ENCODE results near the gene VAMP5. TPM values are rescaled to one million over a fixed set of nuclear protein-coding genes. Genes with fewer than 3 reads are reported as not detected.

Gene VAMP5
- total and polyA plus RNA-seq, 9 of the 15 experiments (the other 6 are each of a cell fraction or from before 2014, with no cell fraction given): 0.54 to 1.9 (median 1.5) TPM; not detected in 2

DNA sequence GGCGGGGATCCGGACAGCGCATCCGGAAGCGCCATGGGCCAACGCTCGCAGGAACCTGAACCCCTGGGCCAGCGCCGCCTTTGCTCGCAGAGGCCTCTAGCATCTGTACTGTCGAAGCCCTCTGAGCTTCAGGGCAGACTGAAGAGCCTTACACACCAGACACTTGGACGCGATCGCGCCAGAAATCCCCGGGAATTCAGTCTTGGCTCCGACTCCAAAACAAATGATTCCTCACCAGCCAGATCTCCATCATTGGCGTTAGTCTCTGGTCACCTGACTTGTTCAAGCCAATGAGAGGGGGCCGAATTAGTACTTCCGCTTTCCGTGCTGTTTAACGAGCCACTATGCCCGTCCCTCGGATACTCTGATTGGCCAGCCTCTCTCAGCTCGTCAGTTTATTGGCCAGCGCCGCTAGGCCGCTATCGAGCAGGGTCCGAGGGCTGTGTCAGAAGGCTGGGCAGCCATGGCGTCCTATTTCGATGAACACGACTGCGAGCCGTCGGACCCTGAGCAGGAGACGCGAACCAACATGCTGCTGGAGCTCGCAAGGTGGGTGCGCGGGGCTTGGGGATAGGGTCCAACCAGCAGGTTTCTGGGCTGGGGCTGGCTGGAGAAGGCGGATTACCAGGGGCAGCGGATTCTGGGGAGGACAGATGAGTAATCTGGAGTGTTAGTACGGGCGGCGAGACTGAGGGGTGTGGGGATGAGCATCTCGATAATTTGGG lies 11.2 kb downstream of the VAMP5 start, which contains the start of gene RNF181 (continued):
- TF ChIP-seq PTRF (tag; IDR thresholded peaks at IDR 0.05) (no peak), PRMT5 (CRISPR knock-in tag; IDR thresholded peaks at IDR 0.05) (no peak), ZNF584 (CRISPR knock-in tag; IDR thresholded peaks at IDR 0.05; ENCODE audit: low read depth) (no peak), PCBP2 (IDR thresholded peaks at IDR 0.05; ENCODE audit: low read depth, low read length, poor library complexity, severe bottlenecking) (no peak), KLF6 (CRISPR knock-in tag; IDR thresholded peaks at IDR 0.05; ENCODE audit: borderline replicate concordance) (0 out of 2 replicates have a peak, but pooled peaks have one; percentile 51), FOXM1 (IDR thresholded peaks at IDR 0.05; ENCODE audit: low read depth) (0 out of 2 replicates have a peak, but pooled peaks have one; percentile 19), FOXM1 (CRISPR knock-in tag; IDR thresholded peaks at IDR 0.05; ENCODE audit: low read depth) (no peak), GTF2F1 (IDR thresholded peaks at IDR 0.05; ENCODE audit: low read depth, low read length) (peak; percentile 69; the same call in 1 of the 2 replicates), ZNF224 (CRISPR knock-in tag; IDR thresholded peaks at IDR 0.05) (no peak), HMG20A (CRISPR knock-in tag; conservative IDR thresholded peaks at IDR 0.05) (no peak), ZNF408 (CRISPR knock-in tag; IDR thresholded peaks at IDR 0.05; ENCODE audit: low read depth) (no peak), SNIP1 (IDR thresholded peaks at IDR 0.05; ENCODE audit: low read depth) (no peak), NR4A1 (CRISPR knock-in tag; IDR thresholded peaks at IDR 0.05) (no peak), NR4A1 (tag; IDR thresholded peaks at IDR 0.05) (no peak)
- TF ChIP-seq, protein P1, sequence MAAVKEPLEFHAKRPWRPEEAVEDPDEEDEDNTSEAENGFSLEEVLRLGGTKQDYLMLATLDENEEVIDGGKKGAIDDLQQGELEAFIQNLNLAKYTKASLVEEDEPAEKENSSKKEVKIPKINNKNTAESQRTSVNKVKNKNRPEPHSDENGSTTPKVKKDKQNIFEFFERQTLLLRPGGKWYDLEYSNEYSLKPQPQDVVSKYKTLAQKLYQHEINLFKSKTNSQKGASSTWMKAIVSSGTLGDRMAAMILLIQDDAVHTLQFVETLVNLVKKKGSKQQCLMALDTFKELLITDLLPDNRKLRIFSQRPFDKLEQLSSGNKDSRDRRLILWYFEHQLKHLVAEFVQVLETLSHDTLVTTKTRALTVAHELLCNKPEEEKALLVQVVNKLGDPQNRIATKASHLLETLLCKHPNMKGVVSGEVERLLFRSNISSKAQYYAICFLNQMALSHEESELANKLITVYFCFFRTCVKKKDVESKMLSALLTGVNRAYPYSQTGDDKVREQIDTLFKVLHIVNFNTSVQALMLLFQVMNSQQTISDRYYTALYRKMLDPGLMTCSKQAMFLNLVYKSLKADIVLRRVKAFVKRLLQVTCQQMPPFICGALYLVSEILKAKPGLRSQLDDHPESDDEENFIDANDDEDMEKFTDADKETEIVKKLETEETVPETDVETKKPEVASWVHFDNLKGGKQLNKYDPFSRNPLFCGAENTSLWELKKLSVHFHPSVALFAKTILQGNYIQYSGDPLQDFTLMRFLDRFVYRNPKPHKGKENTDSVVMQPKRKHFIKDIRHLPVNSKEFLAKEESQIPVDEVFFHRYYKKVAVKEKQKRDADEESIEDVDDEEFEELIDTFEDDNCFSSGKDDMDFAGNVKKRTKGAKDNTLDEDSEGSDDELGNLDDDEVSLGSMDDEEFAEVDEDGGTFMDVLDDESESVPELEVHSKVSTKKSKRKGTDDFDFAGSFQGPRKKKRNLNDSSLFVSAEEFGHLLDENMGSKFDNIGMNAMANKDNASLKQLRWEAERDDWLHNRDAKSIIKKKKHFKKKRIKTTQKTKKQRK (IDR thresholded peaks at IDR 0.05; ENCODE audit: borderline replicate concordance, low read depth, low read length): no peak
- TF ChIP-seq, protein P2, sequence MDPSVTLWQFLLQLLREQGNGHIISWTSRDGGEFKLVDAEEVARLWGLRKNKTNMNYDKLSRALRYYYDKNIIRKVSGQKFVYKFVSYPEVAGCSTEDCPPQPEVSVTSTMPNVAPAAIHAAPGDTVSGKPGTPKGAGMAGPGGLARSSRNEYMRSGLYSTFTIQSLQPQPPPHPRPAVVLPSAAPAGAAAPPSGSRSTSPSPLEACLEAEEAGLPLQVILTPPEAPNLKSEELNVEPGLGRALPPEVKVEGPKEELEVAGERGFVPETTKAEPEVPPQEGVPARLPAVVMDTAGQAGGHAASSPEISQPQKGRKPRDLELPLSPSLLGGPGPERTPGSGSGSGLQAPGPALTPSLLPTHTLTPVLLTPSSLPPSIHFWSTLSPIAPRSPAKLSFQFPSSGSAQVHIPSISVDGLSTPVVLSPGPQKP (CRISPR knock-in tag; IDR thresholded peaks at IDR 0.05): no peak
- TF ChIP-seq, protein P3, sequence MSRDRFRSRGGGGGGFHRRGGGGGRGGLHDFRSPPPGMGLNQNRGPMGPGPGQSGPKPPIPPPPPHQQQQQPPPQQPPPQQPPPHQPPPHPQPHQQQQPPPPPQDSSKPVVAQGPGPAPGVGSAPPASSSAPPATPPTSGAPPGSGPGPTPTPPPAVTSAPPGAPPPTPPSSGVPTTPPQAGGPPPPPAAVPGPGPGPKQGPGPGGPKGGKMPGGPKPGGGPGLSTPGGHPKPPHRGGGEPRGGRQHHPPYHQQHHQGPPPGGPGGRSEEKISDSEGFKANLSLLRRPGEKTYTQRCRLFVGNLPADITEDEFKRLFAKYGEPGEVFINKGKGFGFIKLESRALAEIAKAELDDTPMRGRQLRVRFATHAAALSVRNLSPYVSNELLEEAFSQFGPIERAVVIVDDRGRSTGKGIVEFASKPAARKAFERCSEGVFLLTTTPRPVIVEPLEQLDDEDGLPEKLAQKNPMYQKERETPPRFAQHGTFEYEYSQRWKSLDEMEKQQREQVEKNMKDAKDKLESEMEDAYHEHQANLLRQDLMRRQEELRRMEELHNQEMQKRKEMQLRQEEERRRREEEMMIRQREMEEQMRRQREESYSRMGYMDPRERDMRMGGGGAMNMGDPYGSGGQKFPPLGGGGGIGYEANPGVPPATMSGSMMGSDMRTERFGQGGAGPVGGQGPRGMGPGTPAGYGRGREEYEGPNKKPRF (IDR thresholded peaks at IDR 0.05; ENCODE audit: low read depth, low read length): no peak
- TF ChIP-seq, protein P4, sequence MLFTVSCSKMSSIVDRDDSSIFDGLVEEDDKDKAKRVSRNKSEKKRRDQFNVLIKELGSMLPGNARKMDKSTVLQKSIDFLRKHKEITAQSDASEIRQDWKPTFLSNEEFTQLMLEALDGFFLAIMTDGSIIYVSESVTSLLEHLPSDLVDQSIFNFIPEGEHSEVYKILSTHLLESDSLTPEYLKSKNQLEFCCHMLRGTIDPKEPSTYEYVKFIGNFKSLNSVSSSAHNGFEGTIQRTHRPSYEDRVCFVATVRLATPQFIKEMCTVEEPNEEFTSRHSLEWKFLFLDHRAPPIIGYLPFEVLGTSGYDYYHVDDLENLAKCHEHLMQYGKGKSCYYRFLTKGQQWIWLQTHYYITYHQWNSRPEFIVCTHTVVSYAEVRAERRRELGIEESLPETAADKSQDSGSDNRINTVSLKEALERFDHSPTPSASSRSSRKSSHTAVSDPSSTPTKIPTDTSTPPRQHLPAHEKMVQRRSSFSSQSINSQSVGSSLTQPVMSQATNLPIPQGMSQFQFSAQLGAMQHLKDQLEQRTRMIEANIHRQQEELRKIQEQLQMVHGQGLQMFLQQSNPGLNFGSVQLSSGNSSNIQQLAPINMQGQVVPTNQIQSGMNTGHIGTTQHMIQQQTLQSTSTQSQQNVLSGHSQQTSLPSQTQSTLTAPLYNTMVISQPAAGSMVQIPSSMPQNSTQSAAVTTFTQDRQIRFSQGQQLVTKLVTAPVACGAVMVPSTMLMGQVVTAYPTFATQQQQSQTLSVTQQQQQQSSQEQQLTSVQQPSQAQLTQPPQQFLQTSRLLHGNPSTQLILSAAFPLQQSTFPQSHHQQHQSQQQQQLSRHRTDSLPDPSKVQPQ (CRISPR knock-in tag; IDR thresholded peaks at IDR 0.05; ENCODE audit: borderline replicate concordance): no peak

Data from K562 (cell line).